Limb (tissue), 2 donors: Measurements from ENCODE around the gene FAM193A.
"Not testable (repeated sequence)": the region's sequence is repeated elsewhere in the genome, so short reads cannot be mapped to it uniquely, and the experiment has no call there.

Experiments used
- DNase-seq, 2 donors: peaks; one replicate each; pipeline ENCODE4 v3.0.0-alpha.2; 2016; ENCODE audit errors: extremely low spot score in 2 of 2

The FAM193A gene

GRCh38 chr4:2768921-2769336 is 232.5 kb downstream of the FAM193A start:
- DNase-seq = no peak

GRCh38 chr4:2771264-2771663 is 234.8 kb downstream of the FAM193A start:
- DNase-seq = no peak

GRCh38 chr4:2780643-2781042 is 244.2 kb downstream of the FAM193A start:
- DNase-seq = not testable (repeated sequence)

- no peak for DNase-seq
Measured at GRCh38 chr4:2781911-2782310, 245.5 kb downstream of the FAM193A start.
